Liver (tissue), 3 donors: ENCODE results near the gene ZFYVE9.
"Not testable (repeated sequence)": the region's sequence is repeated elsewhere in the genome, so short reads cannot be mapped to it uniquely, and the experiment has no call there.

Experiments used
- ATF3 ChIP-seq: IDR thresholded peaks from 2 replicates; pipeline ENCODE4 v1.6.1; 2016; ENCODE audit warnings: antibody characterized with exemption
- CTCF ChIP-seq: fragments of 150-350 bp; IDR thresholded peaks from 2 replicates; pipeline ENCODE4 v1.5.1; 2017; ENCODE audit warnings: improper control_type of control experiment, low read depth, low read length; ENCODE audit not compliant: missing input control
- EGR1 ChIP-seq, 2 donors: IDR thresholded peaks; 2 replicates each; pipeline ENCODE4 v1.6.1; 2016 to 2018; ENCODE audit warnings: antibody characterized with exemption in 2 of 2, low read depth in 2 of 2
- GABPA ChIP-seq, 2 donors: IDR thresholded peaks in 1 of 2; conservative IDR thresholded peaks in 1 of 2; 2 replicates each; pipeline ENCODE4 v1.6.1; 2016; ENCODE audit warnings: antibody characterized with exemption in 2 of 2, mild to moderate bottlenecking in 1 of 2, moderate library complexity in 1 of 2
- JUND ChIP-seq, 2 donors: IDR thresholded peaks; 2 replicates each; pipeline ENCODE4 v1.6.1; 2016; ENCODE audit warnings: antibody characterized with exemption in 2 of 2
- MAX ChIP-seq: IDR thresholded peaks from 2 replicates; pipeline ENCODE4 v1.6.1; 2016; ENCODE audit warnings: antibody characterized with exemption
- RAD21 ChIP-seq, 2 donors: IDR thresholded peaks; 2 replicates each; pipeline ENCODE4 v1.6.1; 2016; ENCODE audit warnings: antibody characterized with exemption in 2 of 2, mild to moderate bottlenecking in 2 of 2
- SP1 ChIP-seq: IDR thresholded peaks from 2 replicates; pipeline ENCODE4 v1.6.1; 2018; ENCODE audit warnings: antibody characterized with exemption, mild to moderate bottlenecking
- TAF1 ChIP-seq: conservative IDR thresholded peaks from 2 replicates; pipeline ENCODE4 v1.6.1; 2016; ENCODE audit warnings: antibody characterized with exemption, mild to moderate bottlenecking
- YY1 ChIP-seq: IDR thresholded peaks from 2 replicates; pipeline ENCODE4 v1.6.1; 2016; ENCODE audit warnings: antibody characterized with exemption, mild to moderate bottlenecking
- donor health status: healthy.
- donor health status: healthy.

- TF ChIP-seq RAD21 (IDR thresholded peaks at IDR 0.05); EGR1 (IDR thresholded peaks at IDR 0.05; ENCODE audit: low read depth in 2 of 2); CTCF; SP1; JUND (IDR thresholded peaks at IDR 0.05); YY1; TAF1; GABPA (IDR thresholded peaks at IDR 0.05 in 1 of 2, conservative IDR thresholded peaks at IDR 0.05 in 1 of 2); MAX; ATF3: not testable (repeated sequence)
Observed at GRCh38 chr1:52150445-52150844, 8.6 kb downstream of the ZFYVE9 start.
